ENCODE data around the gene PABPC1L. TPM values are rescaled to one million over a fixed set of nuclear protein-coding genes. Genes with fewer than 3 reads are reported as not detected.
A peak's percentile ranks its signal among the peaks of the same experiment; 100 is the strongest.

Gene PABPC1L
- total and polyA plus RNA-seq, 2 of the 13 experiments (the other 11 are each of a cell fraction or from before 2014, with no cell fraction given) = 30.8 to 252 TPM

- peak; percentile 79 for TF ChIP-seq ZNF142 (CRISPR knock-in tag; IDR thresholded peaks at IDR 0.05)
- peak; percentile 53; the same call in 1 of the 2 replicates for TF ChIP-seq DPF2 (CRISPR knock-in tag; IDR thresholded peaks at IDR 0.05; ENCODE audit: borderline replicate concordance, low read depth)
- TF ChIP-seq PHF20 (CRISPR knock-in tag; IDR thresholded peaks at IDR 0.05) = peak; percentile 58
- TF ChIP-seq ZNF737 (CRISPR knock-in tag; IDR thresholded peaks at IDR 0.05; ENCODE audit: borderline replicate concordance) = no peak
- TF ChIP-seq SALL2 (CRISPR knock-in tag; IDR thresholded peaks at IDR 0.05) = peak; percentile 91
- TF ChIP-seq ARNT2 (CRISPR knock-in tag; IDR thresholded peaks at IDR 0.05; ENCODE audit: low read depth) = 0 out of 2 replicates have a peak, but pooled peaks have one; percentile 23
- TF ChIP-seq IRX3 (CRISPR knock-in tag; IDR thresholded peaks at IDR 0.05; ENCODE audit: borderline replicate concordance, low read depth) = no peak
- no peak for TF ChIP-seq ZNF18 (CRISPR knock-in tag; IDR thresholded peaks at IDR 0.05; ENCODE audit: insufficient replicate concordance)
- 0 out of 2 replicates have a peak, but pooled peaks have one; percentile 2 for TF ChIP-seq ZBTB42 (CRISPR knock-in tag; IDR thresholded peaks at IDR 0.05)
- TF ChIP-seq DDIT3 (CRISPR knock-in tag; IDR thresholded peaks at IDR 0.05) = 0 out of 2 replicates have a peak, but pooled peaks have one; percentile 74
- 0 out of 2 replicates have a peak, but pooled peaks have one; percentile 46 for TF ChIP-seq ZZZ3 (CRISPR knock-in tag; IDR thresholded peaks at IDR 0.05; ENCODE audit: borderline replicate concordance)
- TF ChIP-seq ZSCAN29 (CRISPR knock-in tag; conservative IDR thresholded peaks at IDR 0.05) = no peak
- no peak for TF ChIP-seq ZMAT3 (CRISPR knock-in tag; conservative IDR thresholded peaks at IDR 0.05)
- TF ChIP-seq ZNF773 (CRISPR knock-in tag; IDR thresholded peaks at IDR 0.05; ENCODE audit: borderline replicate concordance) = no peak
- no peak for TF ChIP-seq DNMT3B (CRISPR knock-in tag; conservative IDR thresholded peaks at IDR 0.05)
- no peak for TF ChIP-seq ZMYM3 (CRISPR knock-in tag; IDR thresholded peaks at IDR 0.05)
- TF ChIP-seq ZNF547 (CRISPR knock-in tag; IDR thresholded peaks at IDR 0.05) = peak; percentile 63; the same call in 1 of the 2 replicates
- TF ChIP-seq REPIN1 (CRISPR knock-in tag; IDR thresholded peaks at IDR 0.05; ENCODE audit: borderline replicate concordance, low read depth) = peak; percentile 79
- peak; percentile 94 to 98 for TF ChIP-seq HMGXB4 (CRISPR knock-in tag; IDR thresholded peaks at IDR 0.05; ENCODE audit: borderline replicate concordance in 1 of 2, low read depth in 1 of 2)
Measured at GRCh38 chr20:44911264-44911921, 1.5 kb downstream of the PABPC1L start (continued).

Data from HepG2 (cell line).